C4-2B (cell line): ENCODE measurements around the gene SSBP4.
"Not testable (repeated sequence)": the region's sequence is repeated elsewhere in the genome, so short reads cannot be mapped to it uniquely, and the experiment has no call there.

ENCODE experiments used
- CTCF ChIP-seq: fragments of 450-650 bp; conservative IDR thresholded peaks from 2 replicates; pipeline ENCODE4 v1.5.1; 2017; ENCODE audit warnings: mild to moderate bottlenecking
- ZFX ChIP-seq: fragments of 450-650 bp; IDR thresholded peaks from 2 replicates; pipeline ENCODE4 v1.6.1; 2017

DNA sequence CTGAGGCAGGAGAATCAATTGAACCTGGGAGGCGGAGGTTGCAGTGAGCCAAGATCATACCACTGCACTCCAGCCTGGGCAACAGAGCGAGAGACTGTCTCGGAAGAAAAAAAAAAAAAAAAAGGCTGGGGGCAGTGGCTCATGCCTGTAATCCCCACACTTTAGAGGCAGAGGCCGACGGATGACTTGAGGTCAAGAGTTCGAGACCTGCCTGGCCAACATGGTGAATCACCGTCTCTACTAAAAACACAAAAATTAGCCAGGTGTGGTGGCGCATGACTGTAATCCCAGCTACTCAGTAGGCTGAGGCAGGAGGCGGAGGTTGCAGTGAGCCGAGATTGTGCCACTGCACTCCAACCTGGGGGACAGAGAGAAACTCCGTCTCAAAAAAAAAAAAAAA lies 35.6 kb upstream of the SSBP4 start:
- TF ChIP-seq CTCF, ZFX: not testable (repeated sequence)
